ENCODE results near the gene SIK3.
"Not testable (repeated sequence)": the region's sequence is repeated elsewhere in the genome, so short reads cannot be mapped to it uniquely, and the experiment has no call there.

The SIK3 gene

DNA sequence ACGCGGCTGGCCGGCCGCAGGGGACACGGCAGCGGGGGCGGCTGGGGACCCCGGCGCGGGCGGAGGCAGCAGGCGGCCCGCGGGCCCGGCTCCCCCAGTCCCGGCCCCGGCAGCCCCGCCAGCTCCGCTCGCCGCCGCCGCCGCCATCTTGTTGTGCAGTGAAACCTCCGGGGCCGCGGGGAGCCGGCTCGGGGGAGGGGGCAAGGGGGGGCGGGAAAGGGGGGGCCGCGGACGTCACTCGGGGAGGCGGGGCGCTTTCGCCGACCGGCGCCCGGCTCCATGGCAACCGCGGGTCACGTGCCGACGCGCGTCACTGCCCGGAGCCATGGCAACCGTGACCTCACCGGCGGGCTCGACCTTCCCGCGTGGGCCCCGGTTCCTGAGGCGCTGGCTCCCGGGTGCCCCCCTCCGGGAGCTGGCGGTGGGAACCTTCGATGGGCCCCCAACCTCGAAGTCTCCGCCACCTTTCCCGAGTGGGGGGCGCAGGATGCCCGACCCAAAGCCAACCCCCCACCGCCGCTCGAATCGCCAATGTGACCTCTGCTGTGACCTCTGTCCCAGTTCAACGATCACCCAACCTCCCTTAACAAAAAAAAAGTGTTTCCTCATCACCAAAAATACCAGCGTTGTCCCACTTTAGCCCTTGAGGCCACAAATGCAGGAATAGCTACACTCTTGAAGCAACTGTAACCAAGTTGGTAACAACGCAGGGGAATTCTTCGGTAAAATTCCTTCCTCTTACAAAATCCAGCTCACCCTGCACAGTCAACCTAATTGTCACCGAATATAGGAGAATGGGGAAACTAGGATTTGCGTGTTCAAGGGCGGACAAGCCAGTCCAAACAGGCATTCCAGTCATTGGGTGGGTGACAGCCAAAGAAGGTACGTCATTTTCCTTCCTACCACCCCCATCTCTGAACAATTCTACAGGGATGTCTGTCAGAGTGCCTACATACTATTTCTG is at the start of gene SIK3:
Gene SIK3, minus strand, starts transcription at position 160 of the 964 bp plus-strand sequence. Its CDS starts 13 bp downstream, at position 147.
- peak within 1 kb of the TSS; percentile 79 for H3K4me3 ChIP-seq (ENCODE audit: control insufficient read depth, low read depth, low read length)
- DNase-seq (ENCODE audit: low read depth): peak; percentile 74
- TF ChIP-seq, protein P1, sequence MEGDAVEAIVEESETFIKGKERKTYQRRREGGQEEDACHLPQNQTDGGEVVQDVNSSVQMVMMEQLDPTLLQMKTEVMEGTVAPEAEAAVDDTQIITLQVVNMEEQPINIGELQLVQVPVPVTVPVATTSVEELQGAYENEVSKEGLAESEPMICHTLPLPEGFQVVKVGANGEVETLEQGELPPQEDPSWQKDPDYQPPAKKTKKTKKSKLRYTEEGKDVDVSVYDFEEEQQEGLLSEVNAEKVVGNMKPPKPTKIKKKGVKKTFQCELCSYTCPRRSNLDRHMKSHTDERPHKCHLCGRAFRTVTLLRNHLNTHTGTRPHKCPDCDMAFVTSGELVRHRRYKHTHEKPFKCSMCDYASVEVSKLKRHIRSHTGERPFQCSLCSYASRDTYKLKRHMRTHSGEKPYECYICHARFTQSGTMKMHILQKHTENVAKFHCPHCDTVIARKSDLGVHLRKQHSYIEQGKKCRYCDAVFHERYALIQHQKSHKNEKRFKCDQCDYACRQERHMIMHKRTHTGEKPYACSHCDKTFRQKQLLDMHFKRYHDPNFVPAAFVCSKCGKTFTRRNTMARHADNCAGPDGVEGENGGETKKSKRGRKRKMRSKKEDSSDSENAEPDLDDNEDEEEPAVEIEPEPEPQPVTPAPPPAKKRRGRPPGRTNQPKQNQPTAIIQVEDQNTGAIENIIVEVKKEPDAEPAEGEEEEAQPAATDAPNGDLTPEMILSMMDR (IDR thresholded peaks at IDR 0.05; ENCODE audit: control insufficient read depth, insufficient read depth, low read depth, low read length, missing control alignments): peak; percentile 64

DNA sequence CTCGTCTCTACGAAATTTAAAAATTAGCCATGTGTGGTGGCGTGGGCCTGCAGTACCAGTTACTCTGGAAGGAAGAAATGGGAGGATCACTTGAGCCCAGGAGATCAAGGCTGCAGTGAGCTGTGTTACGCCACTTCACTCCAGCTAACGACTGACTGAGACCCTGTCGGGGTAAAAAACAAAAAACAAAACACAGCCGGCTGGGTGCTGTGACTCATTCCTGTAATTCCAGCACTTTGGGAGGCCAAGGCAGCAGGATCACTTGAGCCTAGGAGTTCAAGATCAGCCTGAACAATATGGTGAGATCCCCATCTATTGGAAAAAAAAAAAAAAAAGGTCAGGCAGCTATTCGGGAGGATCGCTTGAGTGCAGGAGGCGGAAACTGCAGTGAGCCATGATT is 48.3 kb upstream of the SIK3 start:
- no peak for DNase-seq (ENCODE audit: low read depth)
- no peak overlapping the region for H3K4me3 ChIP-seq (ENCODE audit: control insufficient read depth, low read depth, low read length)
- TF ChIP-seq, protein P1 (IDR thresholded peaks at IDR 0.05; ENCODE audit: control insufficient read depth, insufficient read depth, low read depth, low read length, missing control alignments): no peak

- DNase-seq (ENCODE audit: low read depth): no peak
- H3K4me3 ChIP-seq (ENCODE audit: control insufficient read depth, low read depth, low read length): peak overlapping the region; percentile 98
- TF ChIP-seq, protein P1 (IDR thresholded peaks at IDR 0.05; ENCODE audit: control insufficient read depth, insufficient read depth, low read depth, low read length, missing control alignments): peak; percentile 30
Measured at GRCh38 chr11:117145393-117145761, 47.1 kb upstream of the SIK3 start.

DNA sequence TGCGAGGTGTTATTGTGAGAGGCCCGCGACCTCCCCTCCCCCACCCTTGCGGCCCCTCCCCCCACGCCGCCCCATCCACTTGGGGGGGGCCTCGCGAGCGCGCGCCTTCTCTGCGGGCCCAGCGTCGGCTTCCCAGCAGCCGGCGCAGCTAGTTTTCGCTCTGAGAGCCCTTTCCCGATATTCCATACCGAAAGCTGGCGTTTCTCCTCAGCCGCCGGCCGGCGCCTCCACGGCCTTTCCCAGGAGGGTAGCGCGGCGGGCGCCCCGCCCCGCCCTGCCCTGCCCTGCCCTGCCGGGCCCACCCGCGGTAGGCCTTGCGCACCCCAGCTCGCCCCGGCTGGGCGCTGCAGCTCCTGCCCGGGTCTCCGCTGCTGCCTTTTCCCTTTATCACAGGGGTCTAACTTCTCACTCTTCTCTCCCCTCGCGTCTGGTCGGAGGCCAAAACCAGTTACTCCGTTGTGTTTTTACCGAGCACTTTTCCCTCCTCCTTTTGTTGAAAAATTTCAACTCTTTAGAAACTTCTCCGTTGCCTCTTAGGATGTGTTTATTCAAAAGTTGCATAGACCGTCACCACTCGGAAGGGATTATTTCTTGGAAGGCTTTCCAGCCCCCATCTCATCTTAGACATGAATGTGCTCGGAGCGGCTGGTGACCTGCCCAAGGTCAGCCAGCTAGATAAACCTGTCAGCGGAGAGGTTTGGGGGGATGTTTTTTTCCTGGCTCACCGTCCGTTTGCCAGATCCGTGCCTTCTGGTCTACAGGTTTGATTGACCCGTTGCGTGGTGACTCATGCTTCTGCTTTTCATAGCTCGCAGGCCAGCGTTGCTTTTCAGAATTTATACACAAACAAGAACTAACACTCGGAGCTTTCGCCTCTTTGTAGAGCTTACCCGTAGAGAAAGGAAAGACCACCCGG is 46.5 kb upstream of the SIK3 start:
- TF ChIP-seq, protein P1 (IDR thresholded peaks at IDR 0.05; ENCODE audit: control insufficient read depth, insufficient read depth, low read depth, low read length, missing control alignments): no peak
- no peak for DNase-seq (ENCODE audit: low read depth)
- peak overlapping the region; percentile 98 for H3K4me3 ChIP-seq (ENCODE audit: control insufficient read depth, low read depth, low read length)

DNA sequence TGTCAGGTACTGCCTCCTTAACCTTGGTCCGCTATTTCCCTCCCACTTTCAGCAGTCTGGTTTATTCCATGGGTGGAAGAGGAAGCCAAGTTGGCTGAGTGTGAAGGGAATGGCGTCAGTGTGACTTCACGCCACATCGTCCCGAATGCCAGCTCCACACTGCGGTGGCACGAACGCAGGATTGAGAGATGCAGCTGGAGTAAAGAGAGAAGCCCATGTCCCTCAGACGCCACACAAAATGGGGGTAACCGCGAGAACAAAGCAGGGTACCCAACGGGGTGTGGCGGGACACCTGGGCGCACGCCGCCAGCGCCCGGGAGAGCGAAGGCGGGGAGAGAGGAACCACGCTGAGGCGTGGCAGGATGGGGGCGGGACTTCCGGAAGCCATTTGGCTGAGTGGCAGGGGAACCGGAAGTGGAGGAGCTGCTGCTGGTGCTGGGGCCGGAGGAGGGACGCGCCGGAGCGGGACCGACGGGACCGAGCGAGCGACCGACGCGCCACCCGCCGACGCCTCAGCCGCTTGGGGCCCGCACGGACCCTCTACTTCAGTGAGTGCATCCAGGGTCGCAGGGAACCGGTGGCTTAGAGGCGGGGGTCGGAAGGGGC is 45.7 kb upstream of the SIK3 start, which contains the start of gene PAFAH1B2:
Gene PAFAH1B2, plus strand, starts transcription at position 417 of the 606 bp plus-strand sequence. CDS start 8,161 bp downstream, outside the sequence.
- TF ChIP-seq, protein P1 (IDR thresholded peaks at IDR 0.05; ENCODE audit: control insufficient read depth, insufficient read depth, low read depth, low read length, missing control alignments): no peak
- peak within 1 kb of the TSS; percentile 98 for H3K4me3 ChIP-seq (ENCODE audit: control insufficient read depth, low read depth, low read length)
- peak; percentile 57 for DNase-seq (ENCODE audit: low read depth)

DNA sequence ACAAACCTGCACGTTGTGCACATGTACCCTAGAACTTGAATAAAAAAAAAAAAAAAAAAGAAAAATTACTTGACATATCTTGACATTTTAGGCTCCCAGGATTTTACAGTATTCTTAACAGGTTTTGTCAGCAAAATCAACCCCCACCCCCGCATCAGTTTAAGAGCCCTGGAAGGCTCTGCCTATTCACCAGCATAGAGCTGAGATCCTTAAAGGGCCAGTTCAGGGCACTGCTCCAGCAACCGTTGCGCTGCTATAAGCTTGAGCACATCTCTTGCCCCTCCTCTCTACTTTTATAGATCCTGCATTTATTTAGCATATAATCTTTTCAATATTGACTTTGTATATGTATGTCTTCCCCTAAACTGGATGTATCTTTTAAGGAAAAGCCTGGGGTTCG is 45.2 kb upstream of the SIK3 start:
- no peak for DNase-seq (ENCODE audit: low read depth)
- TF ChIP-seq, protein P1 (IDR thresholded peaks at IDR 0.05; ENCODE audit: control insufficient read depth, insufficient read depth, low read depth, low read length, missing control alignments): no peak
- peak overlapping the region; percentile 98 for H3K4me3 ChIP-seq (ENCODE audit: control insufficient read depth, low read depth, low read length)

DNA sequence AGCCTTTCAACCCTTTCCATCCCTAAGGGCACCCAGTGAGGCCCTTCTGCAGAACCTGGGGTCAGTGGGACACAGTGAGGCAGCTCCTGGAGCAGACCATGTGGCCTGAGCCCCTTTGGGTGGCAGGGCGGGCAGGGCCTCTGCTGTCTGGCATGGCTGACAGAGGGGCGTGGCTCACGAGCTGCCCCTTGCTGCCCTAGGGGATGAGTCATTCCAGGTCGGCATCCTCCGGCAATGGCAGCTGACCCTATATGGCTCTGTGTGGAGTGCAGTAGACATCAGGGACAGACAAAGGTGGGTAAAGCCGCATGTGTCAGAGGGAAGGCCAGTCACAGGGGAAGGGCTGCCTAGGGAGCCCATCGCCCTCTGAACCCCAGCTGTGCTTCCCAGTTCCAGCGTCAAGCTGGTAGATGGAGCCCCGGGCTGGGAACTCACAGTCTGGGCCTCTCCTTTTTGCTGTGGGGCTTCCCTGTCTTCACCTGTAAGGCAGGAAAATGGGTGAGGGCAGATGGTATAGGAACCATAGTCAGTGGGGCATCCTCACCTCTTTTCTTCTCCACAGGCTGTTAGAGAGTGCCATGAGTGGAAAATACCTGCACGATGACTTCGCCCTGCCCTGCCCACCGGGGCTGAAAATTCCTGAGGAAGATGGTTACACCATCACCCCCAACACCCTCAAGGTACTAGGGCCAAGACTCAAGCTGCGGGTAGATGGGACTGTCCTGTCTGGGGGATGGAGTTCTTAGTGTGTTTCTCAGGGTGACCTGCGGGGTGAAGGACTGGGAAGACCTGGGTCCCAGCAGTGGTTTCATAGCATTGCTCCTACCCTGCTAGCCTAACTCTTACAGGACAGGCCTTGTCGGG is 39.2 kb upstream of the SIK3 start:
- not testable (repeated sequence) for DNase-seq (ENCODE audit: low read depth); H3K4me3 ChIP-seq (ENCODE audit: control insufficient read depth, low read depth, low read length)

DNA sequence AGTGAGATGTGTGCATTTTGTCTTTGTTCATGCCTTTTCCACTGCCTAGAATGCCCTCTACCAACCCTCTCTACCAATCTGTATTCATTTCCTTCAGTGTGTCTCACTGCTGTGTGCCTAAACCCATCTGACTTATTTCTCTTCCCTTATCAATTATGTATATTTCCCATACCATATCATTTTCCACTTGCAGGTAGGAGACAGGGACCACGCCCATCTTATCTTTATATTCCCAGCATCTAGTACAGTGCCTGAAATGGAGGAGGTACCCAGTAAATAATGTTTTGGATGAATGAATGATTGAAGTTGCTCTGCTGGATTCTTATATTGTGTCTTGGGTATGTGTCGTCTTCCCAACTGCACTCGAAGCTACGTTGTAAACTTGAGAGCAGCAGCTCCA is 36.8 kb upstream of the SIK3 start:
- H3K4me3 ChIP-seq (ENCODE audit: control insufficient read depth, low read depth, low read length); DNase-seq (ENCODE audit: low read depth): not testable (repeated sequence)
